HepG2 (cell line): ENCODE measurements around the gene CLCN1. TPM values are rescaled to one million over a fixed set of nuclear protein-coding genes. Genes with fewer than 3 reads are reported as not detected.

Experiments used
- ATF7 ChIP-seq, 2 experiments: fragments of 450-650 bp in 1 of 2; sonication (generic) in 1 of 2; formaldehyde crosslinking in 1 of 2; IDR thresholded peaks; 2 replicates each; pipeline versions ENCODE4 v1.4.0 to v1.6.1; 2016 to 2020; ENCODE audit warnings: antibody characterized with exemption in 1 of 2, mild to moderate bottlenecking in 1 of 2, missing genetic modification reagents in 1 of 2
- BCL6 ChIP-seq: IDR thresholded peaks from 2 replicates; pipeline ENCODE4 v1.6.1; 2016; ENCODE audit warnings: missing genetic modification reagents, missing compliant biosample characterization
- GPN1 ChIP-seq: sonication (generic); formaldehyde crosslinking; IDR thresholded peaks from 2 replicates; pipeline ENCODE4 v1.5.1; 2020; ENCODE audit warnings: missing genetic modification reagents, borderline replicate concordance
- MBNL3 ChIP-seq: fragments of 250-450 bp; sonication (Bioruptor Pico); conservative IDR thresholded peaks from 2 replicates; pipeline ENCODE4 v1.8.0; 2022; ENCODE audit warnings: mild to moderate bottlenecking, inconsistent platforms
- POLR2G ChIP-seq: fragments of 200-400 bp; formaldehyde crosslinking; IDR thresholded peaks from 2 replicates; pipeline ENCODE4 v1.6.1; 2018; ENCODE audit warnings: mild to moderate bottlenecking, low read depth, low read length, moderate library complexity
- RARA ChIP-seq: IDR thresholded peaks from 2 replicates; pipeline ENCODE4 v1.6.1; 2016; ENCODE audit warnings: missing genetic modification reagents, missing compliant biosample characterization
- RXRB ChIP-seq: IDR thresholded peaks from 2 replicates; pipeline ENCODE4 v1.6.1; 2016; ENCODE audit warnings: borderline replicate concordance, missing genetic modification reagents, missing compliant biosample characterization
- SRSF1 ChIP-seq: fragments of 200-400 bp; formaldehyde crosslinking; optimal IDR thresholded peaks from 2 replicates; pipeline ENCODE3; 2017; ENCODE audit warnings: mild to moderate bottlenecking, low read depth, low read length, moderate library complexity
- SRSF9 ChIP-seq: fragments of 200-400 bp; formaldehyde crosslinking; IDR thresholded peaks from 2 replicates; pipeline ENCODE4 v1.6.1; 2018; ENCODE audit warnings: borderline replicate concordance, mild to moderate bottlenecking, low read depth, low read length; ENCODE audit not compliant: insufficient read depth, poor library complexity, severe bottlenecking
- TBL1XR1 ChIP-seq: fragments of 150-350 bp; IDR thresholded peaks from 2 replicates; pipeline ENCODE4 v1.6.1; 2014; ENCODE audit warnings: borderline replicate concordance, low read length; ENCODE audit not compliant: partially characterized antibody
- THAP9 ChIP-seq: sonication (generic); formaldehyde crosslinking; IDR thresholded peaks from 2 replicates; pipeline ENCODE4; 2020; ENCODE audit warnings: missing genetic modification reagents, mild to moderate bottlenecking, borderline replicate concordance
- ZNF274 ChIP-seq: sonication (generic); formaldehyde crosslinking; IDR thresholded peaks from 2 replicates; pipeline ENCODE4 v1.5.1; 2020; ENCODE audit warnings: mild to moderate bottlenecking, missing genetic modification reagents
- ZNF772 ChIP-seq: sonication (generic); formaldehyde crosslinking; IDR thresholded peaks from 2 replicates; pipeline ENCODE4 v1.5.0; 2020; ENCODE audit warnings: mild to moderate bottlenecking, missing genetic modification reagents
- polyA plus RNA-seq, 8 experiments: library from polyadenylated mRNA; depleted of rRNA in 3 of 8; stranded (reverse) in 7 of 8; unstranded in 1 of 8; fragments of >200 nt; fragmentation: Illumina TruSeq in 4 of 8; extraction: Trizol in 4 of 8; gene quantifications; 2 replicates each; pipeline versions ENCODE4 v1.2.1 to v1.2.3, GENCODE V29; 2011 to 2016; ENCODE audit warnings: low read depth in 4 of 8, missing spikeins in 1 of 8, mixed read lengths in 1 of 8; ENCODE audit not compliant: insufficient read depth in 1 of 8
- total RNA-seq, 5 experiments: library from RNA; depleted of rRNA; stranded (reverse); fragments of >200 nt; fragmentation: Illumina TruSeq; extraction: Trizol; gene quantifications; 2 replicates each; pipeline ENCODE4 v1.2.3, GENCODE V29; 2016; ENCODE audit warnings: low read depth in 1 of 5
- TF ChIP-seq, protein P1 (sequence below): sonication (generic); formaldehyde crosslinking; IDR thresholded peaks from 2 replicates; pipeline ENCODE4 v1.4.0; 2020; ENCODE audit warnings: mild to moderate bottlenecking, missing genetic modification reagents
- TF ChIP-seq, protein P2 (sequence below): sonication (generic); formaldehyde crosslinking; IDR thresholded peaks from 2 replicates; pipeline ENCODE4 v1.5.0; 2020; ENCODE audit warnings: missing genetic modification reagents
- TF ChIP-seq, protein P3 (sequence below): sonication (generic); formaldehyde crosslinking; IDR thresholded peaks from 2 replicates; pipeline ENCODE4 v1.4.0; 2020; ENCODE audit warnings: missing genetic modification reagents
- TF ChIP-seq, protein P4 (sequence below): sonication (generic); formaldehyde crosslinking; conservative IDR thresholded peaks from 2 replicates; pipeline ENCODE4 v1.4.0; 2020; ENCODE audit warnings: missing genetic modification reagents

CLCN1 gene
- total and polyA plus RNA-seq, 2 of the 13 experiments (the other 11 are each of a cell fraction or from before 2014, with no cell fraction given) = 0.01 TPM; not detected in 1

DNA sequence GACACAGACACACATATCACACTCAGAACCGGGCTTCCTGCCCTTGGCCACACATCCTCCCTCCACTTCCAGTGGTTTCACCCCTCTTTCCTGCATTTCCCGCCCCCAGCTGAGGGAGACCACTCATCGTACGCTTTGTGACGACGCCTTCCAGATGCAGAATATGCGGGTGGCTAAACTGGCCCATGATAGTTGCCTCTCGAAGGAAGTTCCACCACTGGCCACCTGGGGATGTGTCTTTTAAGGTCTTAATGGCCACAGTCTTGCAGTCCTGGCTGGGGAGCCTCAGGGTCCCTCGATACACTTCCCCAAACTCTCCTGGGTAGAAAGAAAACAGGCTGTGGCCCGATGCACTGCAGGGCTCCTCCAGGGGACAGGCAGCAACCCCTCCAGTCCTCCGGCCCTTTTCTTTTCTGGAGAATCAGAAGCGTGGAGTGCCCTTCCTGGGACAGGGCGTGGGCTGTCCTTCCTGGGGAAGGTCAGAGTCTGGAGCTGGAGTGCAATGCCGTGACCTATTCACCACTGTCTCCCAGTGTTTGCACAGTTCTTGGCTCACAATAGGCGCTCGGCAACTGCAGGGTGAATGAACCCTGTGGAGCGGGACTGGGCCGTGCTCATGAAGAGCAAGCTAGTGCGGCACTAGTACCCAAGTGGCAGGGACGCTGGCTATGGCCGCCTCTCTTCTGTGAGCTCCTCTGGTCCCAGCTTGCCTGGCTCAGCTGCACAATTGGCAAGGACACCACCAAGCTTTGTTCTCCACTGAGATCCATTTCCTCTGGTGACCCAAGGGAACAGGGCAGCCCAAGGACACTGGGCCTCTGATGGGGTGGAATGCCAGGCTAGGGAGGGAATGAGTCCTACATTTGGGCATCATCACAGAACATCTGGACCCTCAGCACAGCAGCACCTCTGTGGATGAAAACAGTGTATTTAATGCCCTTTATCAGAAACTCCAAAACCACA, 79.6 kb downstream of the CLCN1 start (continued):
- TF ChIP-seq, protein P1, sequence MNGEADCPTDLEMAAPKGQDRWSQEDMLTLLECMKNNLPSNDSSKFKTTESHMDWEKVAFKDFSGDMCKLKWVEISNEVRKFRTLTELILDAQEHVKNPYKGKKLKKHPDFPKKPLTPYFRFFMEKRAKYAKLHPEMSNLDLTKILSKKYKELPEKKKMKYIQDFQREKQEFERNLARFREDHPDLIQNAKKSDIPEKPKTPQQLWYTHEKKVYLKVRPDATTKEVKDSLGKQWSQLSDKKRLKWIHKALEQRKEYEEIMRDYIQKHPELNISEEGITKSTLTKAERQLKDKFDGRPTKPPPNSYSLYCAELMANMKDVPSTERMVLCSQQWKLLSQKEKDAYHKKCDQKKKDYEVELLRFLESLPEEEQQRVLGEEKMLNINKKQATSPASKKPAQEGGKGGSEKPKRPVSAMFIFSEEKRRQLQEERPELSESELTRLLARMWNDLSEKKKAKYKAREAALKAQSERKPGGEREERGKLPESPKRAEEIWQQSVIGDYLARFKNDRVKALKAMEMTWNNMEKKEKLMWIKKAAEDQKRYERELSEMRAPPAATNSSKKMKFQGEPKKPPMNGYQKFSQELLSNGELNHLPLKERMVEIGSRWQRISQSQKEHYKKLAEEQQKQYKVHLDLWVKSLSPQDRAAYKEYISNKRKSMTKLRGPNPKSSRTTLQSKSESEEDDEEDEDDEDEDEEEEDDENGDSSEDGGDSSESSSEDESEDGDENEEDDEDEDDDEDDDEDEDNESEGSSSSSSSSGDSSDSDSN (CRISPR knock-in tag) = peak; percentile 83
- TF ChIP-seq MBNL3 (CRISPR knock-in tag) = no peak
- no peak for TF ChIP-seq THAP9 (CRISPR knock-in tag)
- peak; percentile 64 for TF ChIP-seq SRSF1
- peak; percentile 93 for TF ChIP-seq BCL6
- TF ChIP-seq ZNF772 (CRISPR knock-in tag) = peak; percentile 60; the same call in 1 of the 2 replicates
- TF ChIP-seq, protein P2, sequence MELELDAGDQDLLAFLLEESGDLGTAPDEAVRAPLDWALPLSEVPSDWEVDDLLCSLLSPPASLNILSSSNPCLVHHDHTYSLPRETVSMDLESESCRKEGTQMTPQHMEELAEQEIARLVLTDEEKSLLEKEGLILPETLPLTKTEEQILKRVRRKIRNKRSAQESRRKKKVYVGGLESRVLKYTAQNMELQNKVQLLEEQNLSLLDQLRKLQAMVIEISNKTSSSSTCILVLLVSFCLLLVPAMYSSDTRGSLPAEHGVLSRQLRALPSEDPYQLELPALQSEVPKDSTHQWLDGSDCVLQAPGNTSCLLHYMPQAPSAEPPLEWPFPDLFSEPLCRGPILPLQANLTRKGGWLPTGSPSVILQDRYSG (CRISPR knock-in tag) = no peak
- TF ChIP-seq SRSF9 = no peak
- TF ChIP-seq ZNF274 (CRISPR knock-in tag) = peak; percentile 62; the same call in 1 of the 2 replicates
- peak; percentile 97 for TF ChIP-seq RARA (CRISPR knock-in tag)
- TF ChIP-seq, protein P3, sequence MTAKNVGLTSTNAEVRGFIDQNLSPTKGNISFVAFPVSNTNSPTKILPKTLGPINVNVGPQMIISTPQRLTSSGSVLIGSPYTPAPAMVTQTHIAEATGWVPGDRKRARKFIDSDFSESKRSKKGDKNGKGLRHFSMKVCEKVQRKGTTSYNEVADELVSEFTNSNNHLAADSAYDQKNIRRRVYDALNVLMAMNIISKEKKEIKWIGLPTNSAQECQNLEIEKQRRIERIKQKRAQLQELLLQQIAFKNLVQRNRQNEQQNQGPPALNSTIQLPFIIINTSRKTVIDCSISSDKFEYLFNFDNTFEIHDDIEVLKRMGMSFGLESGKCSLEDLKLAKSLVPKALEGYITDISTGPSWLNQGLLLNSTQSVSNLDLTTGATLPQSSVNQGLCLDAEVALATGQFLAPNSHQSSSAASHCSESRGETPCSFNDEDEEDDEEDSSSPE (CRISPR knock-in tag) = peak; percentile 50; the same call in 1 of the 2 replicates
- no peak for TF ChIP-seq GPN1 (CRISPR knock-in tag)
- TF ChIP-seq POLR2G = peak; percentile 47; the same call in 1 of the 2 replicates
- TF ChIP-seq, protein P4, sequence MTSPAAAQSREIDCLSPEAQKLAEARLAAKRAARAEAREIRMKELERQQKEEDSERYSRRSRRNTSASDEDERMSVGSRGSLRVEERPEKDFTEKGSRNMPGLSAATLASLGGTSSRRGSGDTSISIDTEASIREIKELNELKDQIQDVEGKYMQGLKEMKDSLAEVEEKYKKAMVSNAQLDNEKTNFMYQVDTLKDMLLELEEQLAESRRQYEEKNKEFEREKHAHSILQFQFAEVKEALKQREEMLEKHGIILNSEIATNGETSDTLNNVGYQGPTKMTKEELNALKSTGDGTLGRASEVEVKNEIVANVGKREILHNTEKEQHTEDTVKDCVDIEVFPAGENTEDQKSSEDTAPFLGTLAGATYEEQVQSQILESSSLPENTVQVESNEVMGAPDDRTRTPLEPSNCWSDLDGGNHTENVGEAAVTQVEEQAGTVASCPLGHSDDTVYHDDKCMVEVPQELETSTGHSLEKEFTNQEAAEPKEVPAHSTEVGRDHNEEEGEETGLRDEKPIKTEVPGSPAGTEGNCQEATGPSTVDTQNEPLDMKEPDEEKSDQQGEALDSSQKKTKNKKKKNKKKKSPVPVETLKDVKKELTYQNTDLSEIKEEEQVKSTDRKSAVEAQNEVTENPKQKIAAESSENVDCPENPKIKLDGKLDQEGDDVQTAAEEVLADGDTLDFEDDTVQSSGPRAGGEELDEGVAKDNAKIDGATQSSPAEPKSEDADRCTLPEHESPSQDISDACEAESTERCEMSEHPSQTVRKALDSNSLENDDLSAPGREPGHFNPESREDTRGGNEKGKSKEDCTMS (CRISPR knock-in tag) = no peak
- TF ChIP-seq ATF7 (IDR thresholded peaks at IDR 0.05) = no peak
- no peak for TF ChIP-seq ATF7 (CRISPR knock-in tag; IDR thresholded peaks at IDR 0.05)
- TF ChIP-seq TBL1XR1 = peak; percentile 83
- peak; percentile 99 for TF ChIP-seq RXRB (CRISPR knock-in tag)
